Measurements from ENCODE around the gene ZNF28. TPM values are rescaled to one million over a fixed set of nuclear protein-coding genes. Genes with fewer than 3 reads are reported as not detected.
"Not testable (repeated sequence)": the region's sequence is repeated elsewhere in the genome, so short reads cannot be mapped to it uniquely, and the experiment has no call there.

ZNF28 gene
- total RNA-seq, 1 experiment from 2014 or later, result 17.8 TPM

DNA sequence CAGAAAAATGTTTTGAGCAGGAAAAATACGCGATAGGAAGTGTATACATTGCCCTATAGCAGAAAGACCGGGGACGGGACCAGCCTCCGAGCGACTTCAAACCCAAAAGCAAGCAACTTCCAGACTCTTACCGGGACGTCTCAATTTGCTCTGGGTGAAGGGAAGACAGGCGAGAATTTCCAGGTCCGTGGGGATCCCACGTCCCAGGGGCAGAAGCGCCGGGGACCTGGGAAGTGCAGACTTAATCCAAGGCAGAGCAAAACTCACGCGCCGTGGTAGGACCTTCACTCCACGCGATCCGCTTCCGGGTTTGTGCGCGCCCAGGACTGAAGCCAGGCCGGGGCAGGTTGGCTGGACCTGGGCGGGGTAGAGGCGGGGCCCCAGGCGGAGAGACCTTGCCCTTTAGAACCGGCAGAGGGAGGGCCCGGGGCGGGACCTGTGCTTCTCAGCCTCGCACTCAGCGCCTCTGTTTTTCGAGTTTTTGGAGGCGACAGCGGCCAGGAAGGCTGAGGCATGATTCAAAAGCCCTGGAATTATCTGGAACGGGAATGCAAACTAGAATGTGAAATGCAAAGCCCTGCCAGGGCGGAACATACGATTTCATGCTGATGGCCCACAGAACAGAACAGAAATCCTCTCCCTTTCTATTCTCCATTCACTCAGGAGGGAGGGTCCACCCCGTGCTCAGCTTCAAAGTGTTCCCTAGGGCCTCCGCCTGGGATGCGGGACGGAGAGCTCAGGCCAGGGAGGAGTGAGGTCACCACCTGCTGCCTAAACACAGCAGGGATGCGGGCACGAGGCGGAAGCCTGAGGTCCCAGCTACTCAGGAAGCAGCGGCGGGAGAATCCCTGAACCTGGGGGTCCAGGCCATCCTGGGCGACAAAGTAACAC is 34.7 kb downstream of the ZNF28 start, which contains the start of gene ZNF600:
ZNF600 (minus strand) TSS at position 328 of the 891 bp plus-strand sequence. CDS start 7,903 bp downstream, outside the sequence.
- H3K27me3 ChIP-seq (ENCODE audit: insufficient read depth, low read length); POLR2A ChIA-PET; H3K9me2 ChIP-seq (ENCODE audit: insufficient read depth); CTCF ChIA-PET; intact Hi-C loops (cut with micrococcal nuclease); H3K36me3 ChIP-seq (ENCODE audit: control insufficient read depth in 1 of 2, insufficient read depth in 2 of 2, low read length in 2 of 2); BruUV-seq (replicated peaks); H3K79me2 ChIP-seq (ENCODE audit: insufficient read depth, low read length); H3K9me3 ChIP-seq (ENCODE audit: control insufficient read depth in 1 of 2, insufficient read depth in 1 of 2, low read depth in 1 of 2, low read length in 2 of 2); H4K20me1 ChIP-seq (ENCODE audit: insufficient read depth); RAD21 ChIA-PET (ENCODE audit: low non-redundant PET in 1 of 2, low total read pairs in 2 of 2, uncharacterized antibody in 2 of 2, unreplicated experiment in 2 of 2): not testable (repeated sequence)
- Histone ChIP-seq H3K4me3 (replicated peaks in 1 of 2; ENCODE audit: low read depth in 1 of 2, low read length in 2 of 2) (peak within 1 kb of the TSS; percentile 74 to 76), H3K4me1 (ENCODE audit: control insufficient read depth in 1 of 2, insufficient read depth in 2 of 2, low read length in 2 of 2) (peaks cover 0 to 10% of the 10 kb centered on the region in 2 experiments; a peak in 3 of 4 replicates), H3K27ac (ENCODE audit: low read depth, low read length) (peak within 1 kb of the TSS; percentile 23; the same call in 1 of the 2 replicates), H2AFZ (ENCODE audit: low read depth, low read length, poor library complexity, severe bottlenecking) (peak within 1 kb of the TSS; percentile 85), H3K9ac (ENCODE audit: low read length) (peak within 1 kb of the TSS; percentile 70), H3K4me2 (ENCODE audit: low read length) (peak within 1 kb of the TSS; percentile 82)
- TF ChIP-seq MAX (IDR thresholded peaks at IDR 0.05), result peak; percentile 54; the same call in 1 of the 2 replicates
- TF ChIP-seq ELF1 (IDR thresholded peaks at IDR 0.05; ENCODE audit: borderline replicate concordance, low read depth), result peak; percentile 85
- peak; percentile 83 for TF ChIP-seq POLR2AphosphoS5 (IDR thresholded peaks at IDR 0.05; ENCODE audit: low read depth, low read length)
- ATAC-seq, result peak; percentile 99
- DNase-seq (ENCODE audit: low read depth, low spot score), result peak; percentile 36

- ChIA-PET POLR2A (no interaction called here), RAD21 (ENCODE audit: low non-redundant PET in 1 of 2, low total read pairs in 2 of 2, uncharacterized antibody in 2 of 2, unreplicated experiment in 2 of 2) (no interaction called here), CTCF (no interaction called here)
- 0 out of 4 replicates have a peak, but pooled peaks cover 0 to 4% of the 10 kb centered on the region in 2 experiments for H3K36me3 ChIP-seq (ENCODE audit: control insufficient read depth in 1 of 2, insufficient read depth in 2 of 2, low read length in 2 of 2)
- H2AFZ ChIP-seq (ENCODE audit: low read depth, low read length, poor library complexity, severe bottlenecking), result no peak overlapping the region
- no peak for DNase-seq (ENCODE audit: low read depth, low spot score)
- H3K9me2 ChIP-seq (ENCODE audit: insufficient read depth), result no peaks in the 10 kb centered on the region
- H3K9me3 ChIP-seq (ENCODE audit: control insufficient read depth in 1 of 2, insufficient read depth in 1 of 2, low read depth in 1 of 2, low read length in 2 of 2), result 0 out of 4 replicates have a peak, but pooled peaks cover 0 to 3% of the 10 kb centered on the region in 2 experiments
- H4K20me1 ChIP-seq (ENCODE audit: insufficient read depth), result no peaks in the 10 kb centered on the region
- TSS peak; percentile 74 for BruUV-seq (replicated peaks)
- peaks cover 0 to 10% of the 10 kb centered on the region in 2 experiments; a peak in 3 of 4 replicates for H3K4me1 ChIP-seq (ENCODE audit: control insufficient read depth in 1 of 2, insufficient read depth in 2 of 2, low read length in 2 of 2)
- TF ChIP-seq JUND (IDR thresholded peaks at IDR 0.05), result no peak
- no peak for TF ChIP-seq EZH2phosphoT487 (IDR thresholded peaks at IDR 0.05; ENCODE audit: borderline replicate concordance)
- TF ChIP-seq, protein P1, sequence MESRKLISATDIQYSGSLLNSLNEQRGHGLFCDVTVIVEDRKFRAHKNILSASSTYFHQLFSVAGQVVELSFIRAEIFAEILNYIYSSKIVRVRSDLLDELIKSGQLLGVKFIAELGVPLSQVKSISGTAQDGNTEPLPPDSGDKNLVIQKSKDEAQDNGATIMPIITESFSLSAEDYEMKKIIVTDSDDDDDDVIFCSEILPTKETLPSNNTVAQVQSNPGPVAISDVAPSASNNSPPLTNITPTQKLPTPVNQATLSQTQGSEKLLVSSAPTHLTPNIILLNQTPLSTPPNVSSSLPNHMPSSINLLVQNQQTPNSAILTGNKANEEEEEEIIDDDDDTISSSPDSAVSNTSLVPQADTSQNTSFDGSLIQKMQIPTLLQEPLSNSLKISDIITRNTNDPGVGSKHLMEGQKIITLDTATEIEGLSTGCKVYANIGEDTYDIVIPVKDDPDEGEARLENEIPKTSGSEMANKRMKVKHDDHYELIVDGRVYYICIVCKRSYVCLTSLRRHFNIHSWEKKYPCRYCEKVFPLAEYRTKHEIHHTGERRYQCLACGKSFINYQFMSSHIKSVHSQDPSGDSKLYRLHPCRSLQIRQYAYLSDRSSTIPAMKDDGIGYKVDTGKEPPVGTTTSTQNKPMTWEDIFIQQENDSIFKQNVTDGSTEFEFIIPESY (IDR thresholded peaks at IDR 0.05; ENCODE audit: extremely low read depth, insufficient replicate concordance, low read length), result no peak
- no peak for TF ChIP-seq MAX (IDR thresholded peaks at IDR 0.05)
- TF ChIP-seq SRF (IDR thresholded peaks at IDR 0.05; ENCODE audit: low read depth), result no peak
- no peak for TF ChIP-seq YY1 (IDR thresholded peaks at IDR 0.05; ENCODE audit: extremely low read depth, insufficient replicate concordance, low read depth, low read length)
- TF ChIP-seq, protein P2, sequence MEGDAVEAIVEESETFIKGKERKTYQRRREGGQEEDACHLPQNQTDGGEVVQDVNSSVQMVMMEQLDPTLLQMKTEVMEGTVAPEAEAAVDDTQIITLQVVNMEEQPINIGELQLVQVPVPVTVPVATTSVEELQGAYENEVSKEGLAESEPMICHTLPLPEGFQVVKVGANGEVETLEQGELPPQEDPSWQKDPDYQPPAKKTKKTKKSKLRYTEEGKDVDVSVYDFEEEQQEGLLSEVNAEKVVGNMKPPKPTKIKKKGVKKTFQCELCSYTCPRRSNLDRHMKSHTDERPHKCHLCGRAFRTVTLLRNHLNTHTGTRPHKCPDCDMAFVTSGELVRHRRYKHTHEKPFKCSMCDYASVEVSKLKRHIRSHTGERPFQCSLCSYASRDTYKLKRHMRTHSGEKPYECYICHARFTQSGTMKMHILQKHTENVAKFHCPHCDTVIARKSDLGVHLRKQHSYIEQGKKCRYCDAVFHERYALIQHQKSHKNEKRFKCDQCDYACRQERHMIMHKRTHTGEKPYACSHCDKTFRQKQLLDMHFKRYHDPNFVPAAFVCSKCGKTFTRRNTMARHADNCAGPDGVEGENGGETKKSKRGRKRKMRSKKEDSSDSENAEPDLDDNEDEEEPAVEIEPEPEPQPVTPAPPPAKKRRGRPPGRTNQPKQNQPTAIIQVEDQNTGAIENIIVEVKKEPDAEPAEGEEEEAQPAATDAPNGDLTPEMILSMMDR (IDR thresholded peaks at IDR 0.05 in 2 of 3, conservative IDR thresholded peaks at IDR 0.05 in 1 of 3; ENCODE audit: borderline replicate concordance in 1 of 3, insufficient read depth in 1 of 3, low read depth in 2 of 3, low read length in 2 of 3), result no peak
- no peak for TF ChIP-seq RAD21 (IDR thresholded peaks at IDR 0.05; ENCODE audit: low read depth)
- no peak for TF ChIP-seq SIN3A (IDR thresholded peaks at IDR 0.05; ENCODE audit: low read depth)
- no peak for TF ChIP-seq TCF7L2 (IDR thresholded peaks at IDR 0.05; ENCODE audit: borderline replicate concordance, extremely low read depth, insufficient read depth, insufficient read length)
- no peak for TF ChIP-seq CBX3 (IDR thresholded peaks at IDR 0.05; ENCODE audit: low read depth)
- intact Hi-C loops (cut with micrococcal nuclease), result no loop called here
- H3K27me3 ChIP-seq (ENCODE audit: insufficient read depth, low read length), result no peaks in the 10 kb centered on the region
- H3K4me2 ChIP-seq (ENCODE audit: low read length), result peak overlapping the region; percentile 82
- peak overlapping the region; percentile 74 to 76 for H3K4me3 ChIP-seq (replicated peaks in 1 of 2; ENCODE audit: low read depth in 1 of 2, low read length in 2 of 2)
- peak overlapping the region; percentile 23; the same call in 1 of the 2 replicates for H3K27ac ChIP-seq (ENCODE audit: low read depth, low read length)
- peaks cover 6% of the 10 kb centered on the region; the same call in 1 of the 2 replicates for H3K79me2 ChIP-seq (ENCODE audit: insufficient read depth, low read length)
- peak; percentile 59 for ATAC-seq
- H3K9ac ChIP-seq (ENCODE audit: low read length), result peak overlapping the region; percentile 70
These were observed 35.4 kb downstream of the ZNF28 start for GRCh38 chr19:52786078-52786463.

Data from HCT116 (cell line).